ENCODE data around the gene FHIT. TPM values are rescaled to one million over a fixed set of nuclear protein-coding genes. Genes with fewer than 3 reads are reported as not detected.

The FHIT gene
- total and polyA plus RNA-seq, 4 donors: 2.1 to 14.7 (median 6.6) TPM

- H3K27me3 ChIP-seq (ENCODE audit: control insufficient read depth in 4 of 4, insufficient read depth in 4 of 4, low read length in 3 of 4): no peaks in the 10 kb centered on the region
- no peaks in the 10 kb centered on the region for H3K9me3 ChIP-seq (ENCODE audit: control insufficient read depth in 4 of 4, low read length in 3 of 4)
- H3K36me3 ChIP-seq (ENCODE audit: control insufficient read depth in 4 of 4, insufficient read depth in 3 of 4, low read depth in 1 of 4, low read length in 3 of 4): no peaks in the 10 kb centered on the region
- DNase-seq (ENCODE audit: low spot score): no peak
- 89% methylated on average over 4 of the region's 4 CpGs for WGBS
- no peak overlapping the region for H3K9ac ChIP-seq (ENCODE audit: low read depth in 1 of 2, low read length in 2 of 2)
- TF ChIP-seq YY1 (IDR thresholded peaks at IDR 0.05): no peak
- no peak for TF ChIP-seq TAF1 (conservative IDR thresholded peaks at IDR 0.05)
- TF ChIP-seq SP1 (IDR thresholded peaks at IDR 0.05): no peak
- no peak for TF ChIP-seq HNF4A (conservative IDR thresholded peaks at IDR 0.05)
- no peak for TF ChIP-seq ATF3 (IDR thresholded peaks at IDR 0.05)
- no peak for TF ChIP-seq JUND (IDR thresholded peaks at IDR 0.05)
- TF ChIP-seq REST (IDR thresholded peaks at IDR 0.05): no peak
- no peak for TF ChIP-seq NR2F2 (IDR thresholded peaks at IDR 0.05)
- no peak for TF ChIP-seq GABPA (IDR thresholded peaks at IDR 0.05 in 1 of 2, conservative IDR thresholded peaks at IDR 0.05 in 1 of 2)
- no peak for TF ChIP-seq MAX (IDR thresholded peaks at IDR 0.05)
- TF ChIP-seq ZBTB33 (IDR thresholded peaks at IDR 0.05): no peak
- no peak for TF ChIP-seq FOXA2 (IDR thresholded peaks at IDR 0.05)
- TF ChIP-seq FOXA1 (IDR thresholded peaks at IDR 0.05): no peak
- TF ChIP-seq RAD21 (IDR thresholded peaks at IDR 0.05): no peak
- no peak for TF ChIP-seq CTCF (IDR thresholded peaks at IDR 0.05; ENCODE audit: low read depth, low read length, missing input control)
- no peak for TF ChIP-seq RXRA (IDR thresholded peaks at IDR 0.05)
- no peaks in the 10 kb centered on the region for H3K4me1 ChIP-seq (ENCODE audit: control insufficient read depth in 4 of 4, insufficient read depth in 4 of 4, low read length in 3 of 4)
- no peak overlapping the region for H3K4me3 ChIP-seq (ENCODE audit: low read depth in 1 of 3, low read length in 3 of 3)
- no peak overlapping the region for H3K27ac ChIP-seq (ENCODE audit: low read depth in 1 of 2, low read length in 2 of 2)
Observed at GRCh38 chr3:60555686-60556354, 695.4 kb downstream of the FHIT start.

Data from liver (tissue), 9 donors.